HFF-Myc (cell line): ENCODE measurements around the gene PI4KA.
"Not testable (repeated sequence)": the region's sequence is repeated elsewhere in the genome, so short reads cannot be mapped to it uniquely, and the experiment has no call there.

Experiments
- DNase-seq: peaks from one replicate; pipeline ENCODE4 v3.0.0-alpha.2; 2011; ENCODE audit warnings: low read depth; ENCODE audit errors: extremely low read depth
- H3K4me3 ChIP-seq: replicated peaks from 2 replicates; pipeline ENCODE4 v1.5.1; 2011; ENCODE audit warnings: low read depth, mild to moderate bottlenecking, control low read depth, low read length
- TF ChIP-seq, protein P1 (sequence below): IDR thresholded peaks from 2 replicates; pipeline ENCODE4 v1.5.1; 2012; ENCODE audit warnings: mild to moderate bottlenecking, low read depth, low read length, control low read depth; ENCODE audit errors: missing control alignments

PI4KA gene

GRCh38 chr22:20699856-20700255, 158.8 kb downstream of the PI4KA start:
- not testable (repeated sequence) for DNase-seq, H3K4me3 ChIP-seq

GRCh38 chr22:20697481-20698113, 161.0 kb downstream of the PI4KA start:
- DNase-seq: peak; percentile 44
- H3K4me3 ChIP-seq: not testable (repeated sequence)
- TF ChIP-seq, protein P1, sequence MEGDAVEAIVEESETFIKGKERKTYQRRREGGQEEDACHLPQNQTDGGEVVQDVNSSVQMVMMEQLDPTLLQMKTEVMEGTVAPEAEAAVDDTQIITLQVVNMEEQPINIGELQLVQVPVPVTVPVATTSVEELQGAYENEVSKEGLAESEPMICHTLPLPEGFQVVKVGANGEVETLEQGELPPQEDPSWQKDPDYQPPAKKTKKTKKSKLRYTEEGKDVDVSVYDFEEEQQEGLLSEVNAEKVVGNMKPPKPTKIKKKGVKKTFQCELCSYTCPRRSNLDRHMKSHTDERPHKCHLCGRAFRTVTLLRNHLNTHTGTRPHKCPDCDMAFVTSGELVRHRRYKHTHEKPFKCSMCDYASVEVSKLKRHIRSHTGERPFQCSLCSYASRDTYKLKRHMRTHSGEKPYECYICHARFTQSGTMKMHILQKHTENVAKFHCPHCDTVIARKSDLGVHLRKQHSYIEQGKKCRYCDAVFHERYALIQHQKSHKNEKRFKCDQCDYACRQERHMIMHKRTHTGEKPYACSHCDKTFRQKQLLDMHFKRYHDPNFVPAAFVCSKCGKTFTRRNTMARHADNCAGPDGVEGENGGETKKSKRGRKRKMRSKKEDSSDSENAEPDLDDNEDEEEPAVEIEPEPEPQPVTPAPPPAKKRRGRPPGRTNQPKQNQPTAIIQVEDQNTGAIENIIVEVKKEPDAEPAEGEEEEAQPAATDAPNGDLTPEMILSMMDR: peak; percentile 59

GRCh38 chr22:20696056-20696455, 162.6 kb downstream of the PI4KA start:
- not testable (repeated sequence) for DNase-seq, H3K4me3 ChIP-seq

- DNase-seq, H3K4me3 ChIP-seq: not testable (repeated sequence)
These were observed 163.4 kb downstream of the PI4KA start for GRCh38 chr22:20695205-20695604.

- H3K4me3 ChIP-seq, DNase-seq: not testable (repeated sequence)
These were observed 164.4 kb downstream of the PI4KA start for GRCh38 chr22:20694256-20694655.

DNA sequence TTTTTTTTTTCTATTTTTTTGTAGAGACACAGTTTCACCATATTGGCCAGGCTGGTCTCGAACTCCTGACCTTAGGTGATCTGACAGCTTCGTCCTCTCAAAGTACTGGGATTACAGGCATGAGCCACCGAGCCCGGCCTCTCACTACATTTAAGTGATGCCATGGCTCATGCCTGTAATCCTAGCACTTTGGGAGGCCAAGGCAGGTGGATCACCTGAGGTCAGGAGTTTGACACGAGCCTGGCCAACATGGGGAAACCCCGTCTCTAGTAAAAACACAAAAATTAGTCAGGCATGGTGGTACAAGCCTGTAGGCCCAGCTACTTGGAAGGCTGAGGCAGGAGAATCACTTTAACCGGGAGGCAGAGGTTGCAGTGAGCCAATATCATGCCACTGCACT, 165.7 kb downstream of the PI4KA start:
- not testable (repeated sequence) for H3K4me3 ChIP-seq, DNase-seq

DNA sequence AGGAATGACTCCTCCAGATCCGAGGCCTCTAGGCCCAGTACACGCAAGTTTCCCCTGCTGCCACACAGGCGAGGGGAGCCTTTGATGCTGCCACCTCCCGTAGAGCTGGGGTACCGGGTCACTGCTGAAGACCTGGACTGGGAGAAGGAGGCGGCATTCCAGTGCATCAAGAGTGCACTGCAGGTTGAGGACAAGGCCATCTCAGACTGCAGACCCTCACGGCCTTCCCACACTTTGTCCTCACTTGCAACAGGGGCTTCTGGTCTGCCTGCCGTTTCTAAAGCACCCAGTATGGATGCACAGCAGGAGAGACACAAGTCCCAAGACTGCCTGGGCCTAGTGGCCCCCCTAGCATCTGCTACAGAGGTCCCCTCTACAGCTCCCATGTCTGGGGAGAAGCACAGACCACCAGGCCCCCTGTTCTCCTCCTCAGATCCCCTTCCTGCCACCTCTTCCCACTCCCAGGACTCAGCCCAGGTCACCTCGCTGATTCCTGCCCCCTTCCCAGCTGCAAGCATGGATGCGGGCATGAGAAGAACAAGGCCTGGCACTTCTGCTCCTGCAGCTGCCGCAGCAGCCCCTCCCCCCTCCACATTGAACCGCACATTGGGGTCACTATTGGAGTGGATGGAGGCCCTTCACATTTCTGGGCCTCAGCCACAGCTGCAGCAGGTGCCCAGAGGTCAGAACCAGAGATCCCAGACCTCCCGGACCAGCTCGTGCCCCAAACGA, 167.9 kb downstream of the PI4KA start:
- H3K4me3 ChIP-seq, DNase-seq: not testable (repeated sequence)

DNA sequence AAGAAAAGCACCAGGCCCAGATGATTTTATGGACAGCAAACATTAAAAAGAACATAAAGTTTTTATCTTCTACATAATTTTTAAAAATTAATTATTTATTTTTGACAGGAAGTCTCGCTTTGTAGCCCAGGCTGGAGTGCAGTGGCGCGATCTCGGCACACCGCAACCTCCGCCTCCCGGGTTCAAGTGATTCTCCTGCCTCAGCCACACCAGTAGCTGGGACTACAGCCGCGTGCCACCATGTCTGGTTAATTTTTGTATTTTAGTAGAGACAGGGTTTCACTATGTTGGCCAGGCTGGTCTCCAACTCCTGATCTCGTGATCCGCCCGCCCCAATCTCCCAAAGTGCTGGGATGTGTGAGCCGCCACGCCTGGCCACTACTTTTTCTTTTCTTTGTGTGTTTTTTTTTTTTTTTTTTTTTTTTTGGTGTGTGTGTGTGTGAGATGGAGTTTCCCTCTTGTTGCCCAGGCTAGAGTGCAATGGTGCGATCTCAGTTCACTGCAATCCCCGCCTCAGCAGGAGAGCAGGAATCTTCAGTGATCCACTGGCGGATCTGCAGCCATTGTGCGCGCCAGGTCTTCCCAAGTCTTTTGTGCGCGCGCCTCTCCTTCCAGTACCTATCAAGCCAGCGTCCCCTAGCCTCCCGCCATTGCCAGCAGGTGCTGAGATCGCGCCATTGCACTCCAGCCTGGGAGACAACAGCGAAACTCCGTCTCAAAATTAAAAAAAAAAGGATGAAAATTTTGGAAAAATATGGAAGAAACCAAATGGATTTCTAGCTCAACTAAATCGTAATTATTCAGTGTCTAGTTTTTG, 171.0 kb downstream of the PI4KA start:
- not testable (repeated sequence) for DNase-seq, H3K4me3 ChIP-seq

DNA sequence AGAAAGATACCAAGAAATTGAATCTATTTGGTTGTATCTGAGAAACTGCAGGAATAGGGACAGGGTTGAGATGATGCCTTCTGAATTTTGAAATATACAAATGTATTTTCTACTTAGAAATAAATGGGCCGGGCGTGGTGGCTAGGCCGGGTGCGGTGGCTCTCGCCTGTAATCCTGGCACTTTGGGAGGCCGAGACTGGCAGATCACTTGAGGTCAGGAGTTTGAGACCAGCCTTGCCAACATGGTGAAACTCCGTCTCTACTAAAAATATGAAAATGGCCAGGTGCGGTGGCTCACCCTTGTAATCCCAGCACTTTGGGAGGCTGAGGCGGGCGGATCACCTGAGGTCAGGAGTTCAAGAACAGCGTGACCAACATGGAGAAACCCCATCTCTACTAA, 172.8 kb downstream of the PI4KA start:
- DNase-seq, H3K4me3 ChIP-seq: not testable (repeated sequence)

DNA sequence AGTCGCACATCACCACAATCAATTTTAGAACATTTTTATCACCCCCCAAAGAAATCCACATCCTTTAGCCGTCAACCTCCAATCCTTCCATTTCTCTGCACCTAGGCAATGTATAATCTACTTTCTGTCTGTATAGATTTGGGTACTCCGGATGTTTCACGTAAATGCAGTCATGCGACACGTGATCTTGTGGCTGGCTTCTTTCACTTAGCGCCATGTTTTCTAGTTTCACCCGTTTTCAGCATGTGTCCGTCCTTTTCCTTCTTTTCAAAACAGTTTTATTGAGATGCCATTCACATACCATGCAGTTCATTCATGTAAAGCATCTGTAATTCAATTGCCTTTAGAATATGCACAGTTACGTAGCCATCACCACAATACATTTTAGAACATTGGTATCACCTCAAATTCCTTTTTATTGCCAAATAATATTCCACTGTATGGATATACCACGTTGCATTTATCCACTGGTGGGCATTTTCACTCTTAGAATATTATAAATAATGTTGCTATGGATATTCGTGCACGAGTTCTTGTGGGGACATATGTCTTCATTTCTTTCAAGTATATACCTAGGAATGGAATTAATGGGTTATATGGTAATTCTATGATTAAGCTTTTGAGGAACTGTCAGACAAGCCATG, 179.7 kb downstream of the PI4KA start:
- not testable (repeated sequence) for H3K4me3 ChIP-seq, DNase-seq

GRCh38 chr22:20677684-20678242, 180.8 kb downstream of the PI4KA start:
- no peak for DNase-seq
- TF ChIP-seq, protein P1: no peak
- H3K4me3 ChIP-seq: no peak overlapping the region

DNA sequence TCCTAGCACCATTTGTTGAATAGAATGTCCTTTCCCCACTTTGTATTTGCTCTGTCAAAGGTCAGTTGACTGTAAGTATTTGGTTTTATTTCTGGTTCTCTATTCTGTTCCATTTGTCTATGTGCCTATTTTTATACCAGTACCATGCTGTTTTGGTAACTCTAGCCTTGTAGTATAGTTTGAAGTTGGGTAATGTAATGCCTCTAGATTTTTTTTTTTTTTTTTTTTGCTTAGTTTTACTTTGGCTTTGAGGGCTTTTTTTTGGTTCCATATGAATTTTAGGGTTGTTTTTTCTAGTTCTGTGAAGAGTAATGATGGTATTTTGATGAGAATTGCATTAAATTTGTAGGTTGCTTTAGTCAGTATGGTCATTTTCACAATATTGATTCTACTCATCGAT, 183.0 kb downstream of the PI4KA start:
- H3K4me3 ChIP-seq, DNase-seq: not testable (repeated sequence)
